H9 (cell line): ENCODE measurements around the gene CIPC. TPM values are rescaled to one million over a fixed set of nuclear protein-coding genes. Genes with fewer than 3 reads are reported as not detected.

ENCODE experiments used
- DNase-seq: peaks from one replicate; pipeline ENCODE4 v3.0.0-alpha.2; 2017
- H2AFZ ChIP-seq: one replicate; pipeline ENCODE4 v1.6.1; 2013; ENCODE audit warnings: mild to moderate bottlenecking, low read length, control low read depth, moderate library complexity
- H2AK5ac ChIP-seq: 2 replicates; pipeline ENCODE4 v1.6.1; 2013; ENCODE audit warnings: low read length, control low read depth, mixed read lengths; ENCODE audit not compliant: insufficient read length
- H2BK120ac ChIP-seq: one replicate; pipeline ENCODE4 v1.6.1; 2013; ENCODE audit warnings: low read depth, mild to moderate bottlenecking, low read length, control low read depth, inconsistent platforms; ENCODE audit not compliant: poor library complexity, severe bottlenecking
- H2BK12ac ChIP-seq: 2 replicates; pipeline ENCODE4 v1.6.1; 2013; ENCODE audit warnings: low read length, control low read depth, mixed read lengths, low read depth; ENCODE audit not compliant: insufficient read length
- H2BK15ac ChIP-seq: 2 replicates; pipeline ENCODE4 v1.6.1; 2013; ENCODE audit warnings: low read depth, low read length, control low read depth
- H2BK20ac ChIP-seq: one replicate; pipeline ENCODE4 v1.6.1; 2013; ENCODE audit warnings: low read depth, mild to moderate bottlenecking, low read length, control low read depth, inconsistent platforms; ENCODE audit not compliant: poor library complexity, severe bottlenecking
- H2BK5ac ChIP-seq: 2 replicates; pipeline ENCODE4 v1.6.1; 2013; ENCODE audit warnings: low read length, control low read depth, mixed read lengths; ENCODE audit not compliant: insufficient read length
- H3K14ac ChIP-seq: 2 replicates; pipeline ENCODE4 v1.6.1; 2013; ENCODE audit warnings: low read length, control low read depth; ENCODE audit not compliant: insufficient read depth
- H3K18ac ChIP-seq: 2 replicates; pipeline ENCODE4 v1.6.1; 2013; ENCODE audit warnings: low read depth, mild to moderate bottlenecking, mixed read lengths, low read length, control low read depth; ENCODE audit not compliant: insufficient read length
- H3K23ac ChIP-seq: 2 replicates; pipeline ENCODE4 v1.6.1; 2013; ENCODE audit warnings: low read length, control low read depth, mixed read lengths, low read depth; ENCODE audit not compliant: insufficient read length
- H3K23me2 ChIP-seq: 2 replicates; pipeline ENCODE4 v1.6.1; 2013; ENCODE audit warnings: low read depth, mild to moderate bottlenecking, mixed read lengths, low read length, control low read depth; ENCODE audit not compliant: insufficient read length, poor library complexity, severe bottlenecking
- H3K27ac ChIP-seq: 2 replicates; pipeline ENCODE4 v1.5.1; 2013; ENCODE audit warnings: low read length, control low read depth, mixed read lengths, low read depth; ENCODE audit not compliant: insufficient read length
- H3K27me3 ChIP-seq: 2 replicates; pipeline ENCODE4 v1.6.1; 2013; ENCODE audit warnings: low read length, control low read depth, inconsistent platforms; ENCODE audit not compliant: insufficient read depth
- H3K4ac ChIP-seq: 2 replicates; pipeline ENCODE4 v1.6.1; 2013; ENCODE audit warnings: low read depth, mild to moderate bottlenecking, control low read depth, inconsistent platforms, low read length, moderate library complexity
- H3K4me1 ChIP-seq: 2 replicates; pipeline ENCODE4 v1.6.1; 2013; ENCODE audit warnings: low read length, control low read depth, inconsistent platforms; ENCODE audit not compliant: insufficient read depth
- H3K4me2 ChIP-seq: 2 replicates; pipeline ENCODE4 v1.6.1; 2013; ENCODE audit warnings: low read length, control low read depth, mixed read lengths; ENCODE audit not compliant: insufficient read length, insufficient read depth
- H3K56ac ChIP-seq: 2 replicates; pipeline ENCODE4 v1.6.1; 2013; ENCODE audit warnings: low read depth, mild to moderate bottlenecking, mixed read lengths, low read length, control low read depth; ENCODE audit not compliant: insufficient read length
- H3K79me1 ChIP-seq: 2 replicates; pipeline ENCODE4 v1.6.1; 2013; ENCODE audit warnings: low read depth, mild to moderate bottlenecking, moderate library complexity, low read length, control low read depth, inconsistent platforms; ENCODE audit not compliant: insufficient read depth, poor library complexity, severe bottlenecking
- H3K79me2 ChIP-seq: 2 replicates; pipeline ENCODE4 v1.6.1; 2013; ENCODE audit warnings: low read length, control low read depth, inconsistent platforms; ENCODE audit not compliant: insufficient read depth
- H3K9ac ChIP-seq: 2 replicates; pipeline ENCODE4 v1.6.1; 2013; ENCODE audit warnings: low read length, control low read depth, mixed read lengths; ENCODE audit not compliant: insufficient read length; ENCODE audit errors: extremely low read depth
- H3K9me3 ChIP-seq: one replicate; pipeline ENCODE4 v1.6.1; 2013; ENCODE audit warnings: low read depth, low read length, inconsistent platforms; ENCODE audit not compliant: control insufficient read depth
- H3T11ph ChIP-seq: one replicate; pipeline ENCODE4 v1.6.1; 2013; ENCODE audit warnings: mild to moderate bottlenecking, low read length, control low read depth, inconsistent platforms
- H4K20me1 ChIP-seq: one replicate; pipeline ENCODE4 v1.6.1; 2013; ENCODE audit not compliant: control insufficient read depth, insufficient read length, insufficient read depth
- H4K5ac ChIP-seq: 2 replicates; pipeline ENCODE4 v1.6.1; 2013; ENCODE audit warnings: low read depth, mild to moderate bottlenecking, mixed read lengths, low read length, control low read depth; ENCODE audit not compliant: insufficient read length
- H4K8ac ChIP-seq: replicated peaks from 2 replicates; pipeline ENCODE4 v1.6.1; 2013; ENCODE audit warnings: low read length, control low read depth, mixed read lengths, low read depth; ENCODE audit not compliant: insufficient read length
- H4K91ac ChIP-seq: 2 replicates; pipeline ENCODE4 v1.6.1; 2013; ENCODE audit warnings: low read depth, mild to moderate bottlenecking, moderate library complexity, mixed read lengths, low read length, control low read depth; ENCODE audit not compliant: insufficient read length
- H3K27ac Mint-ChIP-seq, 3 experiments: 2 replicates in 2 of 3; 3 replicates in 1 of 3; pipeline ENCODE4 v1.8.0; 2020 to 2021; ENCODE audit warnings: mixed read lengths in 3 of 3, mild to moderate bottlenecking in 1 of 3, moderate library complexity in 1 of 3
- H3K27me3 Mint-ChIP-seq: 2 replicates; pipeline ENCODE4 v1.8.0; 2021; ENCODE audit warnings: low read depth, mild to moderate bottlenecking, moderate library complexity, mixed read lengths
- H3K36me3 Mint-ChIP-seq, 3 experiments: 2 replicates in 2 of 3; 3 replicates in 1 of 3; pipeline ENCODE4 v1.8.0; 2020 to 2021; ENCODE audit warnings: low read depth in 3 of 3, mixed read lengths in 3 of 3; ENCODE audit not compliant: insufficient read depth in 1 of 3
- H3K4me1 Mint-ChIP-seq, 2 experiments: 2 replicates each; pipeline ENCODE4 v1.8.0; 2020; ENCODE audit warnings: mixed read lengths in 2 of 2
- H3K4me3 Mint-ChIP-seq, 2 experiments: 2 replicates in 1 of 2; 3 replicates in 1 of 2; pipeline ENCODE4 v1.8.0; 2020 to 2021; ENCODE audit warnings: mild to moderate bottlenecking in 2 of 2, mixed read lengths in 2 of 2, moderate library complexity in 1 of 2
- H3K9me3 Mint-ChIP-seq, 2 experiments: 2 replicates in 1 of 2; 3 replicates in 1 of 2; pipeline ENCODE4 v1.8.0; 2020; ENCODE audit warnings: mild to moderate bottlenecking in 2 of 2, mixed read lengths in 2 of 2, moderate library complexity in 1 of 2
- WGBS: extraction: QIAGEN DNeasy Blood & Tissue Kit; methylation state at CpG from one replicate; pipeline ENCODE4 v1.1.7; 2013; ENCODE audit warnings: missing lambda C conversion rate, low lambda C conversion rate, mixed read lengths; ENCODE audit not compliant: insufficient read length; ENCODE audit errors: extremely low coverage; 5-methylcytosine and 5-hydroxymethylcytosine counted together
- total RNA-seq: library from RNA; stranded (reverse); gene quantifications from 2 replicates; pipeline ENCODE4 v1.2.1, GENCODE V29; 2021
- TF ChIP-seq, protein P1 (sequence below): fragments of 200-600 bp; sonication (generic); conservative IDR thresholded peaks from 3 replicates; pipeline ENCODE4 v1.8.0; 2021; ENCODE audit warnings: antibody characterized with exemption, mild to moderate bottlenecking

CIPC gene
- total RNA-seq, 1 experiment from 2014 or later: 23.4 TPM

DNA sequence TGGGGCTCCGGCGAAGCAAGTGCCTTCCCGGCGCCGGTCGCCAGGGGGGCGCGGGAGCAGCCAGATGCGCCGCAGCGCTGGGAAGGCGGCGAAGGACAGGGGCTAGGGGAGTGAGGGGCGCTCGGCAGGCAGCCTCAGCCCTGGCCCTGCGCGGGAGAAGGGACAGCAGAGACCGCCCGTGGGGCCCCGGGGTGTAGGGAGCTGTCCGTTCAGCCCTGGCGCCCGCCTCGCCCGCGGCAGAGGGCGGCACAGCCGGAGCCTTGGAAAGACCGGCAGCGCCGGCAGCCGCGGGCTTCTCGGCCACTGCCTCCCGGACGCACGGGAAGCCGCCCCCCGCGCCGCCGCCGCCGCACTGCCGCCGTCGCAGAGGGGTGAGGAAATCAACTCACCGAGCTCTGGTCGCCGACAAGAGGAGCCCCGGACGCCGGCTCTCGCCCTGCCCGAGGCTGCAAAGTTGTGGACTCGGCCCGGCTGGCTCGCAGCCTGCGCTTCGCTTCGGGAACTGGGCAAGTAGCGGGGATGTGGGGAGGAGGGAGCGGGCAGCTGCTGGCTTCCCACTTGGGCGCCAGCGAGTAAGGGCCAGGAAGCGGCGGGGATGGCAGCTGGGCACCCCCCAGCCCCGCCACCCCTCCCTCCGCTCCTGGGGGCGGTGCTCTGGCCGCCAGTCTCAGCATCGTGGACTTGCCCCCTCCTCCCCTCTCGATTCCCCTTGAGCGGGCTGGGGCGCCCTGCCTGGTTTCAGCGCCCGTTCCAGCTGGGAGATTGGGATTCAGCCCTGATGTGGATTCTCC, 43.4 kb downstream of the CIPC start, which contains the start of gene ZDHHC22:
Gene ZDHHC22, minus strand, starts transcription at position 578 of the 791 bp plus-strand sequence. CDS start 2,053 bp downstream, outside the sequence.
- H2AK5ac ChIP-seq: no peak within 1 kb of the TSS
- H3K4ac ChIP-seq: no peak within 1 kb of the TSS
- Mint-ChIP-seq H3K4me3 (peak within 1 kb of the TSS; percentile 80 to 98), H3K36me3 (peaks cover 9 to 24% (median 22%) of the 10 kb centered on the region in 3 experiments), H3K9me3 (no peaks in the 10 kb centered on the region), H3K27me3 (peaks cover 22% of the 10 kb centered on the region), H3K4me1 (peaks cover 53 to 56% of the 10 kb centered on the region in 2 experiments), H3K27ac (peak within 1 kb of the TSS in 2 of 3 experiments; percentile 73 to 95; a peak in 4 of 7 replicates)
- DNase-seq: peak; percentile 80
- peak within 1 kb of the TSS; percentile 64; the same call in 1 of the 2 replicates for H3K14ac ChIP-seq
- no CpG with 5 or more reads among the region's 77 CpGs for WGBS
- no peak within 1 kb of the TSS for H2BK15ac ChIP-seq
- no peaks in the 10 kb centered on the region for H4K20me1 ChIP-seq
- H3K56ac ChIP-seq: no peak within 1 kb of the TSS
- H2AFZ ChIP-seq: no peak within 1 kb of the TSS
- no peak within 1 kb of the TSS for H2BK5ac ChIP-seq
- H3K4me1 ChIP-seq: peaks cover 24% of the 10 kb centered on the region; the same call in 1 of the 2 replicates
- no peak within 1 kb of the TSS for H4K91ac ChIP-seq
- peaks cover 29% of the 10 kb centered on the region for H3K23me2 ChIP-seq
- H3K27ac ChIP-seq: no peak within 1 kb of the TSS
- H4K8ac ChIP-seq: no peak within 1 kb of the TSS
- no peaks in the 10 kb centered on the region for H3K79me1 ChIP-seq
- TF ChIP-seq, protein P1, sequence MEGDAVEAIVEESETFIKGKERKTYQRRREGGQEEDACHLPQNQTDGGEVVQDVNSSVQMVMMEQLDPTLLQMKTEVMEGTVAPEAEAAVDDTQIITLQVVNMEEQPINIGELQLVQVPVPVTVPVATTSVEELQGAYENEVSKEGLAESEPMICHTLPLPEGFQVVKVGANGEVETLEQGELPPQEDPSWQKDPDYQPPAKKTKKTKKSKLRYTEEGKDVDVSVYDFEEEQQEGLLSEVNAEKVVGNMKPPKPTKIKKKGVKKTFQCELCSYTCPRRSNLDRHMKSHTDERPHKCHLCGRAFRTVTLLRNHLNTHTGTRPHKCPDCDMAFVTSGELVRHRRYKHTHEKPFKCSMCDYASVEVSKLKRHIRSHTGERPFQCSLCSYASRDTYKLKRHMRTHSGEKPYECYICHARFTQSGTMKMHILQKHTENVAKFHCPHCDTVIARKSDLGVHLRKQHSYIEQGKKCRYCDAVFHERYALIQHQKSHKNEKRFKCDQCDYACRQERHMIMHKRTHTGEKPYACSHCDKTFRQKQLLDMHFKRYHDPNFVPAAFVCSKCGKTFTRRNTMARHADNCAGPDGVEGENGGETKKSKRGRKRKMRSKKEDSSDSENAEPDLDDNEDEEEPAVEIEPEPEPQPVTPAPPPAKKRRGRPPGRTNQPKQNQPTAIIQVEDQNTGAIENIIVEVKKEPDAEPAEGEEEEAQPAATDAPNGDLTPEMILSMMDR: peak; percentile 73
- H3T11ph ChIP-seq: no peak within 1 kb of the TSS
- no peak within 1 kb of the TSS for H2BK12ac ChIP-seq
- H3K18ac ChIP-seq: no peak within 1 kb of the TSS
- no peak within 1 kb of the TSS for H2BK20ac ChIP-seq
- no peak within 1 kb of the TSS for H2BK120ac ChIP-seq
- H4K5ac ChIP-seq: no peak within 1 kb of the TSS
- H3K23ac ChIP-seq: no peak within 1 kb of the TSS
- peaks cover 2% of the 10 kb centered on the region; the same call in 1 of the 2 replicates for H3K79me2 ChIP-seq
- no peaks in the 10 kb centered on the region for H3K27me3 ChIP-seq
- H3K4me2 ChIP-seq: peak within 1 kb of the TSS; percentile 89
- no peaks in the 10 kb centered on the region for H3K9me3 ChIP-seq
- peak within 1 kb of the TSS; percentile 52 for H3K9ac ChIP-seq
